ENCODE data around the gene IDE.
"Not testable (repeated sequence)": the region's sequence is repeated elsewhere in the genome, so short reads cannot be mapped to it uniquely, and the experiment has no call there.

IDE gene

DNA sequence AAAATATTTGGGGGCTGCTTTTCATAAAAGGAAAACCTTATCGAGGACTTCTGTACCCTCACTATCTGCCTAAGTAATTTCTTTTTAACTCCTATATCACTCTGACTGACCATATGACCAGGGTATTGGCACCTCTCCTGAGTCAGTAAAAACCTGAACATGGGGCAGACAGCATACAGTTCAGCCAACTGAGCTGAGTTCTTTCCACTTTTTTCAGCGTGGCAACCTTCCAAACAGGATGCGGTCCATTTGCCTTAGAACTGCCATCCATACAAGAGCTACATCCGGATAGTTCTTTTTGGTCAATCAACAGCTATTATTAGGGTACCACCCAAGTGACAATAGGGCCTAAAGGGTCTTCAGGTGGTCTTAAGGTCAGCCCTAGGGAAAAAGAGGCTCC is 160.4 kb downstream of the IDE start:
- DNase-seq = no peak

DNA sequence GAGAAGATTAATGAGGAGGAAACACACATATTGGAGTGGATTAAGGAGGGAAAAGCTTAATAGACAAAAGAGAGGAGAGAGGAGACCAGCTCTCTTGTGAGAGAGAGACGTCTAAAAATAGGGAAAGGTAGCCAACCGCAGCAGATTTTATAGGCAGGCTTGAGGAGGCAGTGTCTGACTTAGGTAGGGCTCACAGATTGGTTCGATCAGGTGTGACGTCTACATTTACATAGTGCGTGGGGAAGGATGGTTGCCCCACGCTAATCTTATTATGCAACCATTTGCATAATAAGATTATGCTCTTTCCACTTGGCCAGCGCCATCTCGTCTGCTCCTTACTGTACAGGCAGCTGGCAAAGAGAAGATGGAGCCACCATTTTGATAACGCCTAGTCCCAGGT is 160.9 kb downstream of the IDE start:
- no peak for DNase-seq

DNA sequence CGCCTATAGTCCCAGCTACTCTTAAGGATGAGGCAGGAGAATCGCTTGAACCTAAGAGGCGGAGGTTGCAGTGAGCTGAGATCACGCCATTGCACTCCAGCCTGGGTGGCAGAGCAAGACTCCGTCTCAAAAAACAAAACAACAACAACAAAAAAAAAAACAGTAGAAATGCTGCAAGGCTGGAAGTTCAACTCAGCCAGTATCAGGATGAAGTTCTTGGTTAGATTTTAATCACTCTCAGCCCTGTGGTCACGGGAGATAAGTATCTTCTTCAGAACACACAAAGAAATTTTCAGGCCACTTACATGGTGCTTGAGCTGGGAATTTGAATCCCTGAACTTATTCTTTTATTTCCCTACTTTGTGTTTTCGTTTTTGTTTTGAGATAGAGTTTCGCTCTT is 162.5 kb downstream of the IDE start:
- DNase-seq = no peak

DNA sequence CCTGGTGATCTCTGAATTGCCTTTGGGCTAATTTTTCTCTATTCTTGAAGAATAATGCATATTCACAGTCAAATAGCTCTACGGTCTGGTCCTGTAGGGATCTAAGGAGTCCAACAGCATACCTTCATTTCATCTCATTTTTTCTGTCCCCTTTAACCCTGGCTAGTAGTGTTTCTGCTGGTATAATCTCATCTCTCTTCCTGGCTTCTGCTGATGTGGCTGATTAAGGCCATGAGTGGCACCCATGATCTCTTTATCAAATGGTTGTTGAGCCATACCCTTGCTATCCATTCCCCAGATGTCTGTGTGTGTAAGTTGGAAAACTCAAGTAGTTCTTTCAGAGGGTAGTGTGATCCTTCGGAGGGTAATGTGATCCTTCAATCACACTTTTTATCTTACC is 163.4 kb downstream of the IDE start:
- DNase-seq = no peak

DNA sequence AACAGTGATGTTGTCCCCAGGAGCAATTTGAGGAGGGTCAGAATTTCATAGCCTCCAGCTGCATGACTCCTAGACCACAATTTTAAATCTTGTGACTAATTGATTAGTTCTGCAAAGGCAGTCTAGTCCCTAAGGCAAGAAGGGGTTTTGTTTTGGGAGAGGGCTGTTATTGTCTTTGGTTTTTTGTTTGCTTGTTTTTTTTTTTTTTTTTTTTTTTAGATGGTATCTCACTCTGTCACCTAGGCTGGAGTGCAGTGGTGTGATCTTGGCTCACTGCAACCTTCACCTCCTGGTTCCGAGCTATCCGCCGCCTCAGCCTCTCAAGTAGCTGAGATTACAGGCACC is 165.9 kb downstream of the IDE start:
- DNase-seq = no peak

DNA sequence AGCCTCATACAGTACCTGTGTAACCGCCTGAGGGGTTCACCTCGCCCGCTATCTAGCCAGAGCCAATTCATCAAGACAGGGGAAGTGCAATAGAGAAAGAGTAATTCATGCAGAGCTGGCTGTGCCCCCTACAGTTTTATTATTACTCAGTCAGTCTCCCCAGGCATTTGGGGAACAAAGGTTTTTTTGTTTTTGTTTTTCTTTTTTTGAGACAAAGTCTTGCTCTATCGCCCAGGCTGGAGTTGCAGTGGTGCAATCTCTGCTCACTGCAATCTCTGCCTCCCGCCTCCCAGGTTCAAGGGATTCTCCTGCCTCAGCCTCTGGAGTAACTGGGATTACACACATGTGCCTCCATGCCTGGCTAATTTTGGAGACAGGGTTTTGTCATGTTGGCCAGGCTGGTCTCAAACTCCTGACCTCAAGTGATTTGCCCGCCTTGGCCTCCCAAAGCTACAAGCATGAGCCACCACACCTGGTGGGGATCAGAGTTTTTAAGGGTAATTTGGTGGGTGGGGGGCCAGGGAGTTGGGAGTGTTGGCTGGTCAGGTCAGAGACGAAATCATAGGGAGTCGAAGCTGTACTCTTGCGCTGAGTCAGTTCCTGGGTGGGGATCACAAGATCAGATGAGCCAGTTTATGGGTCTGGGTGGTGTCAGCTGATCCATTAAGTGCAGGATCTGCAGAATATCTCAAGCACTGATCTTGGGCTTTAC is 166.4 kb downstream of the IDE start:
- no peak for DNase-seq

DNA sequence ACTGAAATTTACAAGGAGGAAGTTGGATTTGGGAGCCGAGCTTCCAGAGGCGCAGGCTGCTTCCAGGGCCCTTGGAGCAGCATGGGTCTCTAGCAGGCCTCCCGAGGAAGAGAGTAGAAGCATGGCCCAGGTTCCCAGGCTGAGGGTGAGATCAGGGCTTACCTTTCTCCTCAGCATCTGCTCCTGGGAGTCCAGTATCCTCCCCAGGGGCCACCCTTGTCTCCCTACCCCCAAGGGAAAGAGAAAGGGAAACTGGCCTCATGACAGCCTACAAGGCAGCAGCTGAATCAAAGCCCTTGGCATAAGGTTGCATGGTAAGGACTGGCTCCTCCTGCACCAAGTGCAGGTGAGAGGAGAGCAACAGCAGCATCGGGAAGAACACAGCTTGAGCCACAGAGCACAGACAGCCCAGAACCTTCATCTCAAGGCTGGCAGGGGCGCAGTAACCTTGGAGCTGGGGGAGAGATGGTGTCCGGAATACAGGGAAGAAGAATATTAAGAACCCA is 168.4 kb downstream of the IDE start:
- no peak for DNase-seq

DNA sequence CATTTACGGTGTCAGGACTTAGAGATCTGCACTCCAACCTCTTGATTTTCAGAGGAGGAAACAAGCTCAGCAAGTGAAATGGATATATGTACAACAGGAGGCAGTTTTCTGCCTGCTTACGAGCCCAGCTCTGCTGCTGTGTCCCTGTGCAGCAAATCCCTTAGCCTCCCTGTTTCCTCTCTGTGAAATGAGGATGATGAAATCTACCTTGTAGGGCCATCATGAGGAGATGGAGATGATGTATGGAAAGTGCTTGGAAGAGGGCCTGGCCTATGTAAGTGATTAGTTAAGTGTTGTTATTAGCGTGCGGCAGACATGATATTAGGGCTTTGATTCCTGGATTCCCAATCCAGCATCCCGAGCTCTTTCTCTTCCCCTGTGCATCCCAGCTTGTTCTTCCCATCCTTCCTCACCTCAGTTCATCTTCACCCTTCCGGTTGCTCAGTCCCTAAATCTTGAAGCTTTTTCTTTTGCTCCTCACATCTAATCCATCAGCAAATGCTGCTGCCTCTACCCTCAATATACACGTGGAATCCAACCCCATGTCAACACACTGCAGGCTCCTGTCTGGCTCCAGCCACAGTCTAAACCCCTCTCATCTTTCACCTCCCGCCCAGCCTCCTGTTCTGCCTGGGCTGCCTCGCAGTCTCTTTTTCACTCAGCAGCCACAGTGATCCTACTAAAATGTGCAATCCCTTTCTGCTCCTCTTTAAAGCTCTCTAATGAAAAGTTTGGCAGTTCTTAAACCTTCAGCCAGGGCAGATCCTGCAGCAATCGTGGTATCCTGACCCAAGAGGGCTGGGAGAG is 169.1 kb downstream of the IDE start:
- DNase-seq = no peak

DNA sequence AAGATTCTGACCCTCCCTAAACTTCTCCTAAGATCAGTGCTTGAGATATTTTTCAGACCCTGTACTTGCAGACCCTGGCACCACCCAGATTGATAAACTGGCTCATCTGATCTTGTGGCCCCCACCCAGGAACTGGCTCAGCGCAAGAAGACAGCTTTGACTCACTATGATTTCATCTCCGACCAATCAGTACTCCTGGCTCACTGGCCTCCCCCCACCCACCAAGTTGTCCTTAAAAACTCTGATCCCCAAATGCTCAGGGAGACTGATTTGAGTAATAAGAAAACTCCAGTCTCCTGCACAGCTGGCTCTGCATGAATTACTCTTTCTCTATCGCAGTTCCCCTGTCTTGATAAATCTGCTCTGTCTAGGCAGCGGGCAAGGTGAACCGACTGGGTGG is 171.7 kb downstream of the IDE start:
- DNase-seq = not testable (repeated sequence)
